Subcutaneous abdominal adipose tissue (tissue), 5 donors: ENCODE data around the gene RPL36.

Experiments
- H3K27ac ChIP-seq: one replicate; pipeline ENCODE4 v1.7.0; 2013; ENCODE audit warnings: low read depth, mild to moderate bottlenecking, inconsistent platforms, low read length, moderate library complexity
- H3K27me3 ChIP-seq, 5 donors: one replicate each; pipeline ENCODE4 v1.7.0; 2013; ENCODE audit warnings: low read length in 5 of 5, inconsistent platforms in 1 of 5; ENCODE audit not compliant: control insufficient read depth in 5 of 5, insufficient read depth in 4 of 5
- H3K36me3 ChIP-seq, 5 donors: one replicate each; pipeline ENCODE4 v1.7.0; 2013; ENCODE audit warnings: low read length in 5 of 5; ENCODE audit not compliant: control insufficient read depth in 5 of 5, insufficient read depth in 5 of 5
- H3K4me1 ChIP-seq, 5 donors: one replicate each; pipeline ENCODE4 v1.7.0; 2013; ENCODE audit warnings: low read length in 5 of 5, mild to moderate bottlenecking in 3 of 5, moderate library complexity in 1 of 5; ENCODE audit not compliant: control insufficient read depth in 5 of 5, insufficient read depth in 5 of 5
- H3K4me3 ChIP-seq, 5 donors: one replicate each; pipeline ENCODE4 v1.7.0; 2013; ENCODE audit warnings: low read length in 5 of 5, low read depth in 1 of 5
- H3K9ac ChIP-seq, 5 donors: one replicate each; pipeline ENCODE4 v1.7.0; 2013; ENCODE audit warnings: low read length in 5 of 5, mild to moderate bottlenecking in 4 of 5, moderate library complexity in 3 of 5
- H3K9me3 ChIP-seq, 5 donors: one replicate each; pipeline ENCODE4 v1.7.0; 2013; ENCODE audit warnings: low read length in 5 of 5; ENCODE audit not compliant: control insufficient read depth in 5 of 5
- donor health status: healthy.
- donor health status: healthy.
- donor health status: healthy.
- donor health status: healthy.
- donor health status: healthy.

RPL36 gene

GRCh38 chr19:5690125-5690954, at the start of gene RPL36:
RPL36 (plus strand) TSS chr19:5690295; CDS start chr19:5690508, 213 bp downstream.
- Histone ChIP-seq H3K4me1 (peaks cover 0 to 43% (median 39%) of the 10 kb centered on the region in 5 donors), H3K27me3 (no peaks in the 10 kb centered on the region), H3K4me3 (peak within 1 kb of the TSS; percentile 80 to 94 (median 86)), H3K9ac (peak within 1 kb of the TSS; percentile 26 to 90 (median 86)), H3K9me3 (no peaks in the 10 kb centered on the region), H3K27ac (peak within 1 kb of the TSS; percentile 86), H3K36me3 (peaks cover 0 to 38% (median 36%) of the 10 kb centered on the region in 5 donors)

GRCh38 chr19:5641171-5641570, 48.9 kb upstream of the RPL36 start:
- no peak overlapping the region for H3K4me3 ChIP-seq
- H3K4me1 ChIP-seq, result peaks cover 0 to 8% (median 5%) of the 10 kb centered on the region in 5 donors
- H3K36me3 ChIP-seq, result peaks cover 13 to 47% (median 41%) of the 10 kb centered on the region in 5 donors
- H3K27ac ChIP-seq, result no peak overlapping the region
- H3K9me3 ChIP-seq, result no peaks in the 10 kb centered on the region
- H3K9ac ChIP-seq, result no peak overlapping the region
- no peaks in the 10 kb centered on the region for H3K27me3 ChIP-seq

GRCh38 chr19:5642204-5642603, 47.9 kb upstream of the RPL36 start:
- H3K27ac ChIP-seq, result no peak overlapping the region
- no peak overlapping the region for H3K9ac ChIP-seq
- no peaks in the 10 kb centered on the region for H3K9me3 ChIP-seq
- H3K4me3 ChIP-seq, result no peak overlapping the region
- peaks cover 0 to 8% (median 5%) of the 10 kb centered on the region in 5 donors for H3K4me1 ChIP-seq
- peaks cover 13 to 57% (median 51%) of the 10 kb centered on the region in 5 donors for H3K36me3 ChIP-seq
- H3K27me3 ChIP-seq, result no peaks in the 10 kb centered on the region

GRCh38 chr19:5643060-5643459, 47.0 kb upstream of the RPL36 start:
- H3K27ac ChIP-seq, result no peak overlapping the region
- H3K9me3 ChIP-seq, result no peaks in the 10 kb centered on the region
- no peaks in the 10 kb centered on the region for H3K27me3 ChIP-seq
- H3K36me3 ChIP-seq, result peaks cover 17 to 63% (median 60%) of the 10 kb centered on the region in 5 donors
- peaks cover 0 to 3% (median 1%) of the 10 kb centered on the region in 5 donors for H3K4me1 ChIP-seq
- no peak overlapping the region for H3K4me3 ChIP-seq
- no peak overlapping the region for H3K9ac ChIP-seq

- Histone ChIP-seq H3K9ac (peak overlapping the region in 1 of 5 donors; percentile 14), H3K27ac (no peak overlapping the region), H3K9me3 (no peaks in the 10 kb centered on the region), H3K4me3 (no peak overlapping the region), H3K4me1 (peaks cover 0 to 3% (median 0%) of the 10 kb centered on the region in 5 donors), H3K36me3 (peaks cover 22 to 69% (median 65%) of the 10 kb centered on the region in 5 donors), H3K27me3 (no peaks in the 10 kb centered on the region)
Measured at GRCh38 chr19:5644037-5644436, 46.1 kb upstream of the RPL36 start.

- no peaks in the 10 kb centered on the region for H3K9me3 ChIP-seq
- peaks cover 29 to 79% (median 72%) of the 10 kb centered on the region in 5 donors for H3K36me3 ChIP-seq
- H3K4me1 ChIP-seq, result peaks cover 0 to 3% (median 0%) of the 10 kb centered on the region in 5 donors
- H3K4me3 ChIP-seq, result no peak overlapping the region
- no peaks in the 10 kb centered on the region for H3K27me3 ChIP-seq
- H3K27ac ChIP-seq, result no peak overlapping the region
- H3K9ac ChIP-seq, result no peak overlapping the region
Measured at GRCh38 chr19:5645409-5645808, 44.7 kb upstream of the RPL36 start.

- H3K27me3 ChIP-seq, result no peaks in the 10 kb centered on the region
- H3K36me3 ChIP-seq, result peaks cover 27 to 86% (median 79%) of the 10 kb centered on the region in 5 donors
Measured at GRCh38 chr19:5646703-5647102, 43.4 kb upstream of the RPL36 start.

GRCh38 chr19:5648464-5648863, 41.6 kb upstream of the RPL36 start:
- Histone ChIP-seq H3K27me3 (no peaks in the 10 kb centered on the region), H3K36me3 (peaks cover 22 to 87% (median 82%) of the 10 kb centered on the region in 5 donors), H3K27ac (no peak overlapping the region)

More at GRCh38 chr19:5646703-5647102, 43.4 kb upstream of the RPL36 start:
- Histone ChIP-seq H3K4me3 (no peak overlapping the region), H3K9me3 (no peaks in the 10 kb centered on the region), H3K4me1 (peaks cover 0 to 3% (median 0%) of the 10 kb centered on the region in 5 donors), H3K9ac (no peak overlapping the region), H3K27ac (no peak overlapping the region)

GRCh38 chr19:5651361-5651760, 38.7 kb upstream of the RPL36 start:
- Histone ChIP-seq H3K9ac (no peak overlapping the region), H3K36me3 (peaks cover 21 to 88% (median 83%) of the 10 kb centered on the region in 5 donors), H3K27ac (no peak overlapping the region), H3K4me1 (peaks cover 0 to 8% (median 4%) of the 10 kb centered on the region in 5 donors), H3K27me3 (no peaks in the 10 kb centered on the region), H3K4me3 (no peak overlapping the region), H3K9me3 (no peaks in the 10 kb centered on the region)

More at GRCh38 chr19:5648464-5648863, 41.6 kb upstream of the RPL36 start:
- Histone ChIP-seq H3K9ac (no peak overlapping the region), H3K4me3 (no peak overlapping the region), H3K9me3 (no peaks in the 10 kb centered on the region), H3K4me1 (no peaks in the 10 kb centered on the region)

- H3K4me3 ChIP-seq, result no peak overlapping the region
- H3K36me3 ChIP-seq, result peaks cover 23 to 86% (median 80%) of the 10 kb centered on the region in 5 donors
- no peaks in the 10 kb centered on the region for H3K27me3 ChIP-seq
- H3K9ac ChIP-seq, result no peak overlapping the region
- H3K27ac ChIP-seq, result no peak overlapping the region
- H3K9me3 ChIP-seq, result no peaks in the 10 kb centered on the region
- H3K4me1 ChIP-seq, result peaks cover 0 to 8% (median 4%) of the 10 kb centered on the region in 5 donors
Measured at GRCh38 chr19:5652261-5652660, 37.8 kb upstream of the RPL36 start.
